Subcutaneous abdominal adipose tissue (tissue), 5 donors: ENCODE data around the gene JPH2.
A peak's percentile ranks its signal among the peaks of the same experiment; 100 is the strongest.
"Not testable (repeated sequence)": the region's sequence is repeated elsewhere in the genome, so short reads cannot be mapped to it uniquely, and the experiment has no call there.

Experiments
- H3K27ac ChIP-seq: one replicate; pipeline ENCODE4 v1.7.0; 2013; ENCODE audit warnings: low read depth, mild to moderate bottlenecking, inconsistent platforms, low read length, moderate library complexity
- H3K27me3 ChIP-seq, 5 donors: one replicate each; pipeline ENCODE4 v1.7.0; 2013; ENCODE audit warnings: low read length in 5 of 5, inconsistent platforms in 1 of 5; ENCODE audit not compliant: control insufficient read depth in 5 of 5, insufficient read depth in 4 of 5
- H3K36me3 ChIP-seq, 5 donors: one replicate each; pipeline ENCODE4 v1.7.0; 2013; ENCODE audit warnings: low read length in 5 of 5; ENCODE audit not compliant: control insufficient read depth in 5 of 5, insufficient read depth in 5 of 5
- H3K4me1 ChIP-seq, 5 donors: one replicate each; pipeline ENCODE4 v1.7.0; 2013; ENCODE audit warnings: low read length in 5 of 5, mild to moderate bottlenecking in 3 of 5, moderate library complexity in 1 of 5; ENCODE audit not compliant: control insufficient read depth in 5 of 5, insufficient read depth in 5 of 5
- H3K4me3 ChIP-seq, 5 donors: one replicate each; pipeline ENCODE4 v1.7.0; 2013; ENCODE audit warnings: low read length in 5 of 5, low read depth in 1 of 5
- H3K9ac ChIP-seq, 5 donors: one replicate each; pipeline ENCODE4 v1.7.0; 2013; ENCODE audit warnings: low read length in 5 of 5, mild to moderate bottlenecking in 4 of 5, moderate library complexity in 3 of 5
- H3K9me3 ChIP-seq, 5 donors: one replicate each; pipeline ENCODE4 v1.7.0; 2013; ENCODE audit warnings: low read length in 5 of 5; ENCODE audit not compliant: control insufficient read depth in 5 of 5
- donor health status: healthy.
- donor health status: healthy.
- donor health status: healthy.
- donor health status: healthy.
- donor health status: healthy.

Gene JPH2

DNA sequence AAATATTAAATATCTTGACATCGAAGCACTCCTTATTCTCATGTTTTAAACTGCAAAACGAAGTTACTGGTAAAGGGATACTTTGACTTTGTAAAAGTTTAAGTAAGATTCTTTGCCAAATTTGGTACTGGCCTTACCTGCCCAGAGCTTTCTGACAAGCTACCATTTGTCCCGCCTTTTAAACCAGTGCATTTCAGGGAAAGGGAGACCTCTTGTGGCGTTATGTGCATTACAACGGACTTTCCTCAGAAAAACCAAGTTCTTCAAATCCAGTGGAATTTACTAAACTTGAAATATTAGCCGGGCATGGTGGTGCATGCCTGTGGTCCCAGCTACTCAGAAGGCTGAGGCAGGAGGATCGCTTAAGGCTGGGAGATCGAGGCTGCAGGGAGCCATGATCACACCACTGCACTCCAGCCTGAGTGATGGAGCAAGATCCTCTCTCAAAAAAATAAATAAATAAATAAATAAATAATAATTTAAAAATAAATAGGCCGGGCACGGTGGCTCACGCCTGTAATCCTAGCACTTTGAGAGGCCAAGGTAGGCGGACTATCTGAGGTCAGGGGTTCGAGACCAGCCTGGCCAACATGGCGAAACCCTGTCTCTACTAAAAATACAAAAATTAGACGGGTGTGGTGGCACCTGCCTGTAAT is 3.3 kb upstream of the JPH2 start:
- H3K4me3 ChIP-seq, H3K9me3 ChIP-seq, H3K27ac ChIP-seq, H3K9ac ChIP-seq, H3K36me3 ChIP-seq: not testable (repeated sequence)
- H3K27me3 ChIP-seq = peaks cover 0 to 12% (median 7%) of the 10 kb centered on the region in 5 donors
- peaks cover 8 to 31% (median 27%) of the 10 kb centered on the region in 5 donors for H3K4me1 ChIP-seq

DNA sequence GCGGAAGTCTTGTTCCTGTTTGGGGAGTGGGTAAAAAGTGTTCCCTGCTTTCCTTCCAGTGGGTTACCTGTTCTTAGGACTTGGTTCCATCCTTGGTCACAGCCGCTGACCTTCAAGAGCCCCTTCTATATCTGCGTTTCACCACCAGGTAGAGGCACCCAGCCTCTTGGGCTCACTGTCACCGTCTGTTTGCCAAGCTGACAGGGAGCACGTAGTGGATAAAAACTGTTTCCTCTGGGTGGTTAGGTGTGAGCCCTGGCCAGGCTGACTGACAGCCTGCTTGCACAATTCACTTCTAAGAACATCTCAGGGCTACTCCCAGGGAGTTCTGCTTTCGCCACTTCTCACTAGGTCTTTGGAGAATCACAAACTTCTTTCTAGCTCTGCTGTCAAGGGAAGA is 1.8 kb upstream of the JPH2 start:
- peaks cover 0 to 12% (median 7%) of the 10 kb centered on the region in 5 donors for H3K27me3 ChIP-seq
- no peak overlapping the region for H3K4me3 ChIP-seq
- peaks cover 8 to 31% (median 27%) of the 10 kb centered on the region in 5 donors for H3K4me1 ChIP-seq
- H3K9me3 ChIP-seq = no peaks in the 10 kb centered on the region
- H3K27ac ChIP-seq = peak overlapping the region; percentile 67
- H3K36me3 ChIP-seq = no peaks in the 10 kb centered on the region
- H3K9ac ChIP-seq = peak overlapping the region in 2 of 5 donors; percentile 59 to 63

DNA sequence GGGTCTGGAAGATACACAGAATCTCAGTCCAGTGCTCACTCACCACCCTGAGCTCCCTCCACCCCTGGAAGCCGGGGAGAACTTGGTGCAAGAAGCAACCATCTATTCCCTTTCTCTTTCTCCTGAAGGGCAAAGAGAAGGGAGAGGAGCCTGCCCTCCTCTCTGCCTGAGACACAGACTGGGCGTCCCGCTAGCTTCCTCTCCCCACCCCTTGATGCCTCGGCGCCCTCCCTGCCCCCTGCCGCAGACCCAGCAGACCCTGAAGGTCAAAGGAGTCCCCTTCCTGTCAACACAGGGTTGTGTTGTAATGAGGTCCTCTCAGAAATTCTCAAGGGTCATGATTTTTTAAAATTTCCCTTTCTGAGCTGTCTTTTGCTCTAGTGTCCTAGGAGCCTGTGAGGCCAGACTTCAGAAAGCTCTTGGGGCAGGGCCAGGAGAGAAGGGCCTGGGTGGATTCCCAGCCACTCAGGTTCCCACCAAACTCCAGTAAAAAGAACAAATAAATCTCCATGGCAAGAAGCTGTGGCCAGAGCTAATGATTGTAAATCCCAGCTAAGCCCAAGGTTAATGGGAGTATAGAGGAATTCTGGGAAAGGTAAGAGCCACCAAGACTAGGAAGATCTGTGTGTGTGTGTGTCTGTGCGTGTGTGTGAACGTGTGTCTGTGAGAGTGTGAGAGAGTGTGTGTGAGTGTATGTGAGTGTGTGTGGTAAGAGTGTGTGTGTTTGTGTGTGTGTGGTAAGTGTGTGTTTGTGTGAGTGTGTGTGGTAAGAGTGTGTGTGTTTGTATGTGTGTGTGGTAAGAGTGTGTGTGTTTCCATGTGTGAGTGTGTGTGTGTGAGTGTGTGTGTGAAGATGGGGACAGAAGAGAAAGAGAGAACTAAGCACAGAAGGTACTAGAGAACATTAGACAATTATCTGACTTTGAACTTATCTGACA is 1.1 kb upstream of the JPH2 start:
- no peaks in the 10 kb centered on the region for H3K36me3 ChIP-seq
- peak overlapping the region in 3 of 5 donors; percentile 62 to 65 (median 63) for H3K9ac ChIP-seq
- peak overlapping the region; percentile 17 to 61 (median 52) for H3K4me3 ChIP-seq
- peaks cover 8 to 31% (median 27%) of the 10 kb centered on the region in 5 donors for H3K4me1 ChIP-seq
- H3K27ac ChIP-seq = peak overlapping the region; percentile 67
- no peaks in the 10 kb centered on the region for H3K9me3 ChIP-seq
- H3K27me3 ChIP-seq = peaks cover 0 to 12% (median 7%) of the 10 kb centered on the region in 5 donors

DNA sequence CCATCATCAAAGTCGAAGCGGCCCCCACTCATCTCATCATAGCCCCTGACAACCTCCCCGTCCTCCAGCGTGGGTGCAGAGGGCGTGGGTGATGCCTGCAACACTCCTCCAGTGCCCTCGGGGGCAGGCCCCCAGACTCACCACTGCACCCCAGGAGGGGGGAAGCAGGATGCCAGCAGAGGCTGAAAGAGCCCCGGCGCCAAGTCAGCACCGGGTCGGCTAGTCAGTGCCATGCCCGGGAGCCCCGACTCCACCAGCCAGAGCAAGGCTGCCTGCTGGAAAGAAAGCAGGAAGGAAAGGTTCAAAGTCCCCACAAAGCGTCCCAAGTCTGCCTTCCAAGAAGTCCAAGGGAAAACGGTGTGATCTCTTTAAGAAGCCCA is 324 bp downstream of the JPH2 start:
- Histone ChIP-seq H3K27me3 (peaks cover 3 to 23% (median 11%) of the 10 kb centered on the region in 5 donors), H3K4me3 (peak overlapping the region in 4 of 5 donors; percentile 17 to 61 (median 48)), H3K9me3 (no peaks in the 10 kb centered on the region), H3K27ac (no peak overlapping the region), H3K36me3 (no peaks in the 10 kb centered on the region), H3K9ac (peak overlapping the region in 4 of 5 donors; percentile 33 to 65 (median 64)), H3K4me1 (peaks cover 8 to 33% (median 27%) of the 10 kb centered on the region in 5 donors)

DNA sequence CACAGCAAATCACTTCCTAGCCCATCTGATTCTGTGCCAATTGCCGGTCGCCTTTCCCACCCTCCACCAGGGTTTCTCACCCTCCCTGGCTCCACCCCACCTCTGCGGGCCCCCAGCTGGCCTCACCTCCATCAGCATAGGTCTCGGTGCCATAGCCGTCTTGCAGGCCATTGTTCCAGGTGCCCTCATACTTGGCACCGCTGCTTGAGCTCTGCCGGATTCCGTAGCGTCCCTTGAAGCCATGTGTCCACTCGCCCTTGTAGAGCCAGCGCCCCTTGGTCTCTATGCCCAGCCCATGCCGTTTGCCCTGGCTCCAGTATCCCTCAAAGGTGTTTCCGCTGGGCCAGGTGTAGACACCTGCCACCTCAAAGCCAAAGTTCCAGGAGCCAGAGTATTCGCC is 787 bp downstream of the JPH2 start:
- Histone ChIP-seq H3K9me3 (no peaks in the 10 kb centered on the region), H3K4me3 (peak overlapping the region in 2 of 5 donors; percentile 52 to 61), H3K36me3 (no peaks in the 10 kb centered on the region), H3K9ac (no peak overlapping the region), H3K27ac (no peak overlapping the region), H3K4me1 (peaks cover 8 to 37% (median 27%) of the 10 kb centered on the region in 5 donors), H3K27me3 (peaks cover 3 to 26% (median 13%) of the 10 kb centered on the region in 5 donors)

DNA sequence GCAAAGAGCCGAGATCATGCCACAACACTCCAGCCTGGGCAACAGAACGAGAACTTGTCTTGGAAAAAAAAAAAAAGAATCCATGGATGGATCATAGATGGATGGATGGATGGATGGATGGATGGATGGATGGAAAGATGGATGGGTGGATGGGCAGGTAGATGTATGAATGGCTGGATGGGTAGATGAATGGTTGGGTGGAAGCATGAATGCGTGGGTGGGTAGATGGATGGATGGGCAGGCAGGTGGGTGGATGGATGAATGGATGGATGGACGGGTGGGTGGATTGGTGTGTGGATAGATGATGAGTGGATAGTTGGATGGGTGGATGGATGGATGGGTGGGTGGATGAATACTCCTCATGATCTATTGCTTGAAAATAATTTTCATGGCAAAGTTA is 1.4 kb downstream of the JPH2 start:
- no peaks in the 10 kb centered on the region for H3K36me3 ChIP-seq
- no peak overlapping the region for H3K9ac ChIP-seq
- no peaks in the 10 kb centered on the region for H3K9me3 ChIP-seq
- H3K4me3 ChIP-seq = no peak overlapping the region
- no peak overlapping the region for H3K27ac ChIP-seq
- peaks cover 8 to 40% (median 27%) of the 10 kb centered on the region in 5 donors for H3K4me1 ChIP-seq
- peaks cover 8 to 31% (median 13%) of the 10 kb centered on the region in 5 donors for H3K27me3 ChIP-seq

DNA sequence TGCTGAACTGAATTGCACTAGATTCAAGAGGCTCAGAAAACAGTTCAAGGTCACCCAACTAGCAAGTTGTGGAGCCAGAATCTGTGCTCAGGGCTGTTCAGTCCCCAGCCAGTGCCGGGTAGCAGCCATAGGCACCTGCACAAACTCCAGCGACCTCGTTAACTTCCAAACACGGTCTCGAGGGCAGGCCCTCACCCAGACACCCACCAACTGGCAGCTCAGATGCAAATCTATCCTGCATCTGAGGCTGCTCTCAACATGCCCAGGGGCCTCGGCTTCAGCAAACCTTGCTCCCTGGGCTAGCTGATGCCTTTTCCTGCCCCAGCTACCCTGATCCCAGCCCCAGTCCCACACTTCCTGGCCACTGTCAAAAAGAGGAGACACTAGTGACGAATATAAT is 3.7 kb downstream of the JPH2 start:
- H3K9ac ChIP-seq = no peak overlapping the region
- H3K27ac ChIP-seq = no peak overlapping the region
- no peaks in the 10 kb centered on the region for H3K9me3 ChIP-seq
- no peaks in the 10 kb centered on the region for H3K36me3 ChIP-seq
- H3K27me3 ChIP-seq = peaks cover 8 to 34% (median 13%) of the 10 kb centered on the region in 5 donors
- peaks cover 6 to 31% (median 18%) of the 10 kb centered on the region in 5 donors for H3K4me1 ChIP-seq
- no peak overlapping the region for H3K4me3 ChIP-seq

DNA sequence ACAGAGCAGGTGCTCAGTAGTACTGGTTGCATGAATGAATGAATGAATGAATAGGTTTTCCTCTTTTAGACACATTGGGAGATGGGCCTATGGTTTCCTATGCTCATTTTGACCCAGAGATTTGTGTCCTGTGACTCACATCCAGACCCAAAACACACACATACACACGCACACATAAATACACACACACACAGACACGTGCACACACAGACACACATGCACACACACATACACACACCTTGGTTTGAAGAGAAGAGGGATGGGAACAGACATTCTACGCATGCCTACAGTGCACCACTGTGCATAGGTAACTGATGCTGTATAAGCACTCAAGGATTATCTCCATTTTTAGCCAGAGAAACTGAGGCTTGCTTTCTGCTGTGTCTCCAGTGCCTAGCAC is 4.1 kb downstream of the JPH2 start:
- Histone ChIP-seq H3K9me3 (no peaks in the 10 kb centered on the region), H3K4me1 (peaks cover 3 to 27% (median 14%) of the 10 kb centered on the region in 5 donors), H3K27ac (no peak overlapping the region), H3K27me3 (peaks cover 8 to 32% (median 13%) of the 10 kb centered on the region in 5 donors), H3K4me3 (no peak overlapping the region), H3K9ac (no peak overlapping the region), H3K36me3 (no peaks in the 10 kb centered on the region)

DNA sequence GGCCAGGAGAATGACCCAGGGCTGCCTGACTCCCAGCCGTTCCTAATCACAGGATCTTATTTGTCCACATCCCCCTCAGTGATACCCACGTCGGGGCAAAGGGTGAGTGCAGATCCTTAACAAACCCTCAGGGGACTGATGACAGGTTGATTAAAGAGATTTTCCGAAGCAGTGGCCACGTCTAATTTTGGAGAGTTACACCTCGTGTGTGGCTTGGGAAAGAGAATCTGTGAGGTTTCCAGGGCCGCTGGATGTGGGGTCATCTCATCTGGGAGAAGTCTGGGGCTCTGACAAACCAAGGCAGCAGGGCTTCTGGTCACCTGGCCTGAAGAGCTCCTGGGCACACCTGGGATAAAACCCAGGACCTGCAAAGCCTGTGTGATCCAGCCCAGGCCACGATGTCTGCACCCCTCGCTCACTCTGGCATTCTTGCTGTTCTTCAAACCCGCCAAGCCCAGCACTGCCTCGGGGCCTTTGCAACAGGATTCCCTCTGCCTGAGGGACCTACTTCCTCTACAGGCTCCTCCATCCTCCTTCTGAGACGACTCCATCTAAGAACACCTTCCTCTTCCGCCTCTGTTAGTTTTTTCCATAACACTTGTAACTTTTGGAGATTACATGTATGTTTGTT is 4.7 kb downstream of the JPH2 start:
- H3K4me3 ChIP-seq = no peak overlapping the region
- no peak overlapping the region for H3K27ac ChIP-seq
- no peak overlapping the region for H3K9ac ChIP-seq
- peaks cover 8 to 28% (median 13%) of the 10 kb centered on the region in 5 donors for H3K27me3 ChIP-seq
- no peaks in the 10 kb centered on the region for H3K9me3 ChIP-seq
- no peaks in the 10 kb centered on the region for H3K36me3 ChIP-seq
- H3K4me1 ChIP-seq = peaks cover 0 to 24% (median 8%) of the 10 kb centered on the region in 5 donors
